22Rv1 (cell line): ENCODE data around the gene PTH2R.

Experiments
- CTCF ChIP-seq: fragments of 450-650 bp; IDR thresholded peaks from 2 replicates; pipeline ENCODE4 v1.5.1; 2017; ENCODE audit warnings: mild to moderate bottlenecking
- ZFX ChIP-seq: fragments of 450-650 bp; IDR thresholded peaks from 2 replicates; pipeline ENCODE4 v1.6.1; 2017; ENCODE audit warnings: antibody characterized with exemption, borderline replicate concordance

- TF ChIP-seq CTCF (no peak), ZFX (no peak)
Observed at GRCh38 chr2:208492069-208492468, 85.5 kb downstream of the PTH2R start.
